ENCODE data around the gene MUSK.
"Not testable (repeated sequence)": the region's sequence is repeated elsewhere in the genome, so short reads cannot be mapped to it uniquely, and the experiment has no call there.

The MUSK gene

DNA sequence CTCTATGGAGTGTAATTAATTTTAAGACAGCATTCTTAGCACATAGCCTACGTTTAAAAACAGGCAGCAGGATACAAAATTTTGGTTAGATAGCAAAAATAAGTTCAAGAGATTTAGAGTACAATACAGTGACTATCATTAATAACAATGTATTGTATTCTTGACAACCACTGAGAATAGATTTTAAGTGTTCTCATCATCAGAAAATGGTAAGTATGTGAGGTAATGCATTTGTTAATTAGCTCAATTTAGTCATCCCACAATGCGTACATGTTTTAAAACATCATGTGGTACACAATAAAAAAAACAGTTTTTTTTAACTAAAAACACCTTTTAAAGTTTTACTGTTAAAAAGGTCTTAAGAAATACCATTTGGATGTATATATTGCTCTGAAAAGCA lies 94.2 kb downstream of the MUSK start:
- DNase-seq (ENCODE audit: low spot score), result no peak

DNA sequence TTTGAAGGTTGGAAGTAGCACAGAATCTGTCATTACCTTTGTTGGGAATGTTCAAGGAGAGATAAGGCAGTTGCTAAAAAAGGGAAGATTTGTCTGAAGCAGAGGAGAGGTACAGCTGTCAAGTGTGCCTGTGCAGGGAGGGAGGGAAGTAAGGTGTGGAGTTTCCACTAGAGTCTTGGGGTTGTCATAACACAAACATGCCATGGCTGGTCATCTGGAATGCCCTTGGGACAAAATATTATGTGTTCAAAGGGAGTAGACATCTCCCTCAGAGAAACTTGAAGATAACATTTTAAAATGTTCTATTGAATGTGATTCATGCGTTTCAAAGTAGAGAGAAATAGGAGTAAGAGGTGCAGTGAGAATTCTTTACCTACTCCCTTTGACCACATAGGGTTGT lies 95.0 kb downstream of the MUSK start:
- DNase-seq (ENCODE audit: low spot score), result no peak

DNA sequence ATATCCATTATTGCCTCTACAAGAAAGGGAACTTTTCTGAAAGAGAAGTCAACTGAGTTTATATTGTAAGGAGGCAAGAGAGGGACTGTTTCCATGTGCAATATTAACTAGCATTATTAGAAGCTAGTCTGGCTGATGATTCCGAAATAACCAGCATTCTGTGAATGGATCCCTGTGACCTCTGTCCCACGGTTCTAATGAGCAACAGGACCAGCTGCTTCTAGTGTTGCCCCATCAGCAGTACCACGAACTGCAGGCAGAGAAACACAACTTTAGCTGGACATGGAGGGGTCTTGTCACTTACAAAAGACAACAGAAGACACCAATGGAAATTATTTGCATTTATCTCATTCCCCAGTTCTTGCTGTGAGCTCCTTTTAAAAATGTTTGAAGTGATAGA lies 95.4 kb downstream of the MUSK start:
- no peak for DNase-seq (ENCODE audit: low spot score)

DNA sequence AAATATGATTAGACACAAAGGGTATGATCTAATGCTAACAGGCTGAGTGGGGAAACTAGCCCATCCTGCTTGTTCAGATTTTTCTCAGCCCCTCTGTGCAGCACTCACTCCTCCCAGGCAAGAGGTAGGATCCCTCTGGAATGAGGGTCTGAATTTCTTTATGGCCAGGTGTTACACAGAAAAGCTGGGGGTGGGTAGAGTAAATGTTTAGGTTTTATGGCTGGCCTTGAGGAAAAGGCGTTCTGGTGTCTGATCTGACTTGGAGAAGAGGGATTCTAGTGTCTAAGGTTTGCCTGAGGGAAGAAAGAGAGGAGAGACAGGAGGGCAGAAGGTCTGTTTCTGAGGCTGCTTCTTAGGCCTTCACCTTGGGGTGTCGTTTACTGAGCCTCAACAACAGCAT lies 97.3 kb downstream of the MUSK start:
- DNase-seq (ENCODE audit: low spot score), result no peak

DNA sequence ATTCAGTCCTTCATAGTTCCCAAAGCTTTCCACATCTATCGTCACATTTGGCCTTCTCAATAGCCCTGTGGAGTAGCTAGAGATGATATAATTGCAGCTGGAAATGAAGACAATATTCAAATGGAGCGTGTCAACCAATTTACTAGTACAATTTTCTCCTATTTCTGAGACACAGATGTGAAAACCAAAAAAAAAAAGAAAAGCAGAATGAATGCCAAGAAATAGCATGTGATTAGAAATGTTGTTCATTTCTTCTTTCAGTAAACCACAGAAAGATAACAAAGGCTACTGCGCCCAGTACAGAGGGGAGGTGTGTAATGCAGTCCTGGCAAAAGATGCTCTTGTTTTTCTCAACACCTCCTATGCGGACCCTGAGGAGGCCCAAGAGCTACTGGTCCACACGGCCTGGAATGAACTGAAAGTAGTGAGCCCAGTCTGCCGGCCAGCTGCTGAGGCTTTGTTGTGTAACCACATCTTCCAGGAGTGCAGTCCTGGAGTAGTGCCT lies 99.0 kb downstream of the MUSK start:
- peak; percentile 90 for DNase-seq (ENCODE audit: low spot score)

DNA sequence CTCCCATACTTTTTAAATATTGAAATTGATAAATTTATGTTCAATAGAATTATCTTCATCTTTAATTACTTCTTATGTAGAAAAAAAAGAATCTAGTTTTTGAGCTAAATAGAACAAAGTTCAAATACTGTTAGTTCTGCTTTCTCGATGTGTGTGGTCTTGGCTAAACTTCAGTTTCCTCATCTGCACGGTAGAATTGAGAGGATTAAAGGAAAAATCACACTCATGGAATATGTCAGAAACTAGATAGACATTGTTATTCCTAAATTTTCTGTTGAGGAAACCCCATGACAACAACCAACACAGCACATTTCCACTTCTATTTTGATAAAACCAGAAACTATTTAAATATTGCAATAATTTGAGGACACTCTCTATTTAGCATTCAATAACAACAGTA lies 100.3 kb downstream of the MUSK start:
- DNase-seq (ENCODE audit: low spot score), result no peak

DNA sequence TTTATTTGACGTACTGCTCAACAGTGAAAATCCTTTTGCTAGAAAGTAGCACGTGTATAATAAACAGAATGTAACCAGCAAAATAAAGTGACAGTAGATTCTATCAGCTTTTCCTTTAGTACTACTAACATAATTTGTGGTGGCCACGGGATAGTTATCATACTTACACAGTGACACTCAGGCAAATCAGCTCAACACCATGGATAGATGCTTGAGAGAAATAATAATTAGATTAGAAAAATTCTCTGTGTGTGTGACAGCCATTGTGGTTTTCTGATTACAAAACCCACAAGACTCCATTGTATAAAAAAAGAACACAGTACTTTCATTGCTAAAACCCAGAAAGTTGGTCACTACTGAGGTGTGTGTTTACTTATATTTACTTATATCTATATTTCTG lies 101.1 kb downstream of the MUSK start:
- no peak for DNase-seq (ENCODE audit: low spot score)

DNA sequence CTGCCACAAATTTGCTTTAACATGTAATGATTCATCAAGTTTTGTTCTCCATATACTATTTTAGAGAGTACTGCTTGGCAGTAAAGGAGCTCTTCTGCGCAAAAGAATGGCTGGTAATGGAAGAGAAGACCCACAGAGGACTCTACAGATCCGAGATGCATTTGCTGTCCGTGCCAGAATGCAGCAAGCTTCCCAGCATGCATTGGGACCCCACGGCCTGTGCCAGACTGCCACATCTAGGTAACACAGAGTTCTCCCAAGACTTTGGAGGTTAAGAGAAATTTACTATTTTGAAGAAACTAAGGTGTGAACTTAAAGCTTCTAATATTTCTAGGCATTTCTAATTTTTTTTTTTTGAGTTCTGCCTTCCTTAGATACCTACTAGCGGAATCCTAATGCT lies 107.1 kb downstream of the MUSK start:
- DNase-seq (ENCODE audit: low spot score), result no peak

DNA sequence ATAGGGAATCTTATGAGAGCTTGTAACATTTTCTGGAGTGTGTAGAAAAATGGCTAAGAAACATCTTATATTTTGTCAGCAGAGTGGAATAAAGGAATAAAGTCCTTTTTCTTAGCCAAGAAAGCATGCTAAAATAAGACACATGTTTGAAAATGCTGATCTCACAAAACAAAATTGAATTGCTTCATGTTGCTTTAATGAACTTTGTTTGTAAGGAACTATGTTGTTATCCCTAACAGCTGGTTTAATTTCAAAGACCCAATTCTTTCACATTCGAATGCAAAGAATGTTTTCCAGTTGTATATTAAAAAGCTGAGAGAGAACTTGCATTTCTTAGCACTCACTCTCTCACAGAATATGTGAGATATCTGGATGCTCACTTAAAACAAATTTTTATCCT lies 107.6 kb downstream of the MUSK start:
- peak; percentile 32 for DNase-seq (ENCODE audit: low spot score)

DNA sequence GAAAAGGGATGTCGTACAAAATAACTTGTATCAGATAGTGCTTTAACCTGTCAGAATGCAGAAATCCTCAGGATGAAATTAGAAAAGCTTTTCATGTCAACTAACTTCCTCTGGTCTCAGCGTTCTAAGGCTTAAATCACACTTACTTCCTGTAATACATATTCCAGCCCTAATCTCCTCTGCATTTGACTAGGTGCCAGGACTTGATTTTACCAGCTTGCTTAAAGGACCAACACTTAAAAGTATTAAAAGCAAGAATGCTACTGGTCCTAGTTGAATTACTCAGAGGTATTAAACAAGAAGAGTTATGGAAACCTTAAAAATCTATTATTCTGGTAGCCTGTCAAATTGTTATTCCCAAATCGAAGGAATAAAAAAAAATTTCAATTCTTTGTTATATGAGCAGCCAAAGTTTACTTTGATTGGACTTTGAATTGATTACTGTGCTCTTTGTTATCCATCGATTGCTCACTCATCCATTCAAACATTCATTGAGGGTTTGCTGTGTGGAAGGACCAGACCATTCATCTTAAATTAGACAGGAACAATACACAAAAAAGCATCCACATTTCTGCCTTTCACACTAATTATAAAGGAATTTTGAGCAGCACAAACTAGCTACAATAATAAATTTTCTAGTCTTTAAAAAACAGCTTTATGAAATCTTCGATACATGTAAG lies 108.7 kb downstream of the MUSK start:
- peak; percentile 55 for DNase-seq (ENCODE audit: low spot score)

DNA sequence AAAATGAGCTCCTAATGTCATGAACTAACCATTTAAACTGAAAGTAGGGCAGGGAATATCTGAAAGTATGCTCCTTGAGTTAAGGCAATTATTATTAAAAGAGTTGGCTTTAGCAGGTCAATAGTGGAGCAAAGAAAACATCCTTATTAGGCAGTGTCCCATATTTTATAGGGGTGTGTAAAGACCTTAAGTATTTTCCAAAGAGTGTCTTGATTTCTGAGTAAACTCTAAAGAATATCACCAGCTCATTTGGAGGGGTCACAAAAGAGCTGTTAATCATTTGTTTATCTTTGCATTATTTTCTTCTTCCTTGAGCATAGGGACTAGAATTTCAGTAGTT lies 109.3 kb downstream of the MUSK start:
- peak; percentile 55 for DNase-seq (ENCODE audit: low spot score)

DNA sequence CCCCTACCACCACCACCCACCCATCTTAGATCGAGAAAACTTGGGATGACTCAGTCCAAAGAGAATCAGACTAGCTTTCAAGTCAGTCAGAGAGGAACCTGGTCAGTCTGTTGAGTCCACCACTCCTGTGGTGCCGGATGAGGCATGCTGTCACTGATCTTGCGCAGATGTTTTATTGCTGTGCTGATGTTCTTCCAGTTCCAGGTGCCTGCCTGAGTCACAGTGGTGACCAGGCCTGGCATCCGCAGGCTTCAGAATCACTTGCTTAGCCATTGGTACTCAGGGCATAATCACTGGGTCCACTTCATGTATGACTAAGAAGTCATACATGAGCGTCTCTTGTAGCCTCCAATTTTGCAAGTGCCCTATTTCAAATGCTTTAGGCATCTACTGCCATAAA lies 114.1 kb downstream of the MUSK start:
- DNase-seq (ENCODE audit: low spot score), result no peak

DNA sequence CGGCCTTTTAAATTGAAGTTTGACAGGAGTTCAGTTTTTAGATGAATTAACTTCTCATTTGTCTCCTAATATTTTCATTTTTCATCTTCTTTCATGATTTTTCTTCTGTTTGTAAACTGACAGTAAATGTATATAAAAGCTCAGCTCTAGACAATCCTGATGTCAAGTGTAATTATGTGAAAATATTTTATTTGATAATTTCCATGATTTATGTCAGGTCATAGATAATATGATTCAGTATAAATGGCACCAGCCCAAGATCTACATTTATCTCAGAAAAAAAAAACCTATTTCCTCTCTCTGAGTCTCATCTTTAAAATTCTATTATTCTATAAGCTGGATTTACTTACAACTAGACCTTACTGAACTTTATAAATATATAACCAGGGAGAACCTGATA lies 115.7 kb downstream of the MUSK start:
- DNase-seq (ENCODE audit: low spot score), result no peak

DNA sequence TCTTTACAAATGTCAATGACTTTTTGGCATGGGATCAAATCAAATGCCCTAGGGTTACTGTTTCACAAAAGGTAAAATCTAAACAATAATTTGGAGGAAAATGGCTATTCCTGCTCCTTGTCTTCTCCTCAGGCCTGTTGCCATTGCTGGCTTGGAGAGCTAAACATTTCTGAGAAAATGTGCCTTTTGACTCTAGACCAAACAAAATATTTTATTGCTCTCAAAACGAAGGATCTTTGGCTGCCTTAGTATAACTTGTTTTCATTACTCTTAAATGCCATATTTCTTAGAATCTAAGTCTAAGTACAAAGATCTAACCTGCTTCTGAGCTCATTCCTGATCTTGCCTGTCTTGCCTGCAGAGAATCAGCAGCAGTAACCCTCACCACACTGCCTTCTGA lies 116.6 kb downstream of the MUSK start:
- DNase-seq (ENCODE audit: low spot score), result no peak

DNA sequence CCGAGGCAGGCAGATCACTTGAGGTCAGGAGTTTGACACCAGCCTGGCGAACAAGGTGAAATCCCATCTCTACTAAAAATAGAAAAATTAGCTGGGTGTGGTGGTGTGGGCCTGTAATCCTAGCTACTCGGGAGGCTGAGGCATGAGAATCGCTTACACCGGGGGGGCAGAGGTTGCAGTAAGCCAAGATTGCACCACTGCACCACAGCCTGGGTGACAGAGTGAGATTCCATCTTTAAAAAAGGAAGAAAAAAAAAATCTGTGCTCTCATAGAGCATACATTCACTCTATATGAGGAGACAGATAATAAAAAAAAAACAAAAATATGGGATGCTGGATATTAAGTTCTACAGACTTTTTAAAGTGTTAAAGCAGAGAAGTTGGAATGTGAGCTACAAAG lies 119.8 kb downstream of the MUSK start:
- not testable (repeated sequence) for DNase-seq (ENCODE audit: low spot score)

DNA sequence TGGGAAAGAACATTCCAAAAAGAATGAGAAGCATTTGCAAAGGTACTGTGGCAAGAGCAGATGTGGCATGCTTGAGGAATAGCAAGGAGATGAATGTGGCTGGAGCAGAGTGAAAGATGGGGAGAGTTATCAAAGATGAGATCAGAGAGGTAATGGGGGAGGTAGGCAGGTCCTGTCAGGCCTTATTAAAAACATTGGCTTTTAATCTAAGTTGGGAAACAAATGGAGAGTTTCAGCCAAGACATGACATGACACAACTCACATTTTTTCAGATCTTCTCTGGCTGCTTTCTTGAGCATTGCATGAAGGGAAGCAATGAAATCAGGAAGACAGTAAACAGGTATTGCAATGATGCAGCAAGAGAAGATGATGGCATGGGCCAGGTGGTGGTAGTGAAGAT lies 120.3 kb downstream of the MUSK start:
- DNase-seq (ENCODE audit: low spot score), result no peak

DNA sequence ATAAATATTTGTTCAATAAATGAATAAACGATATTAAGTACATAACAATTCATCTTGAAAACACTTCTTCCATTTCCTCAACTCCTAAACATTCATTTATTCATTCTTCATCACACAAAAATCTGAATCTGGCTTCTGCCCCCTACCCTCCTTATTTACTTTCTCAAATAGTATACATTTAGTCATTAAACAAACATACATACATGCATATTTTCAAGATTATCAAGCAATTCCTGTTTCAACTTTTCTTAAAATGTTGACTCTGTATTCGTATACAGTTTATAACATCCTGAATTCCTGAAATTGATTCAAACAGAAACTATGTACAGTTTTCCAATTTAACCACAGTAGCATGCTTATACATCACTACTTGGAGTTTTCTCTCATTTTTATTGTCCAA lies 129.0 kb downstream of the MUSK start:
- DNase-seq (ENCODE audit: low spot score), result no peak

DNA sequence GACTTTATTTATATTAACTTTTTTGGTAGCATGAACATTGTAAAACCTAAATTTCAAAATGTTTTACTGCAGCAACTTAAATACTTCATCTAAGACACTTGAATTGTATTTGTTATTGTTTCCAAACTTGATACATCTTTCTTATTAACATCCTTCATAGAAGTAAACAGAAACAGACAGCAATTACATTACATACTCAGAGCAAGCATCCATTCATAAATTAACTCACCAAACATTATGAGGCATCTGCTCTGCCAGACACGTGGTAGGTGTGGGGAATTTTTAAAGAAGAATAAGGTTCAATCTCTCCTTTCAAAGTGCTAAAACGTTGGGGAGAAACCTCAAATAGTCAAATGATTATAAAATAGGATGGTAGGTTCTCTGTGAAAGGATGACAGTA lies 130.8 kb downstream of the MUSK start:
- no peak for DNase-seq (ENCODE audit: low spot score)

DNA sequence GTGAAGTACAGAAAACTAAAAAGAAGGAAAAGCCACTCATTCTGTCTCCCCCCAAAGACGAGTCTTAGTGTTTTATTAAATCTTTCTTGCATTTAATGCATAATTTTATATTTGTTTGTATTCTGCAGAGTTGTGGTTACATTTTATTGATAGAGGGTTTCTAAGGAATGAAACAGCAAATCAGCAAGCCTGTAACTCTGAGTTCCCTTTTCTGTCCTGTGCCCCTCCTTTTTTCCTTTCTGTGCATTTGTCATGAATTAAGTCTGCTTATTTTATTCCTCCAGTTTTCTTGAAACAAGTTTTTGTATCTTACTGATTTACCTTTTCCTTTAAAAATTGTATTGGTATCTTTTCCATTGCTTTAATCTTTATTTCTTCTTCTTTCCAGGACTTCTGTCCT lies 132.8 kb downstream of the MUSK start:
- no peak for DNase-seq (ENCODE audit: low spot score)

DNA sequence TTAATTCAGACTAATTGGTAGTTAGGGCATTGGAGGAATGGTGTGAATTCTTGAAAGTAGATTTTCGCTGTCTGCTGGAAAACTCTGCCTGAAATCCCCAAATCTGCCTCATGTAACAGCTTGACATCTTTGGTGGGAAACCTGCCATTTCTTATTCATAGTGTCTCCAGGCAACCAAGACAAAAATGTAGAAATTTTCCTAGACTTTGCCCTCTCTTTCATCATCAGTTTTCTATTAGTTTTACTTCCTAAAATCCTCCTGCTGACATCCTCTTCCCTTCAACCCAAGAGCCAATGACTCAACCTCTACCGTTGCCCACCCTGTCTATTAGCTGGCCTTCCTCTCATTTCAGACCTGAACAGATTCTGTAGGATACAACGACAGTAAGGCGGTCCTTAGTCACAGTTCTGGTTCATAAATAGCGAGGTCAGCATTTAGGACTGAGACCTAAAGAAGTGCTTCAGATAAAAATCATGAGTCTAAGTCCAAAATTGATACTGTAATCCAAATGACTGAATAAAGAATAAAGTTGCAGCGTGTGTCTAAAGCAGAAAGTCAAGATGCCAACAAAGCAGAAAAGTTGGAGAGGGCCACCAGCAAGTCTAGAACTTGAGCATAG lies 133.9 kb downstream of the MUSK start:
- DNase-seq (ENCODE audit: low spot score), result peak; percentile 24

DNA sequence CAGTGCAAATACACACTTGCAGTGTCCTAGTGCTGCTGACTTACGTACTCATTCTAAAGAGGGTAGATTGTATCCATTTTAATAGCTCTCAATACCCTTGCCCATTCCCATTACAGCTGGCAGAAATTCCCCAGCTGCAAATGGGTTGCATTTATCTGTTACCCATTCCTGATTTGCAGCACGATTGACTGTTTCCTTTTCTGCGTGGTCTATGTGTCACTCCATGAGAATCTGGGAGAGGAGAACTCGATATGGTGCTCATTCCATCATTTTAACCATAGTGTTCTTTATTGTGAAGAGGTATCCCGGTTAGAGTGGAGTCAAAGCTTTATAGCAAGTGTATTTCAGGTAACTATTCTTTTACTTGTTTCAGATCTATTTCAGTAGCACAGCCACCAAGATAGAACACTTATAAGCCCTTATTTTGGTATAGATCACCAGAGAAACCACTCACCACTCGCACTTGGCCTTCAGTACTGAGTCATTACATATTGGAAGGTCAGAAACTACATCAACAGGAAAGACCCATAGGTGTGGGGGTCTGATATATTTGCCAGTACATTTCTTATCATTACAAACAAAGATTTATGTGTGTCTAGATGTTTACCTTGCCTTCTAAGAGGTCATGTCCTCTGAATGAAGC lies 139.5 kb downstream of the MUSK start:
- peak; percentile 11 for DNase-seq (ENCODE audit: low spot score)

DNA sequence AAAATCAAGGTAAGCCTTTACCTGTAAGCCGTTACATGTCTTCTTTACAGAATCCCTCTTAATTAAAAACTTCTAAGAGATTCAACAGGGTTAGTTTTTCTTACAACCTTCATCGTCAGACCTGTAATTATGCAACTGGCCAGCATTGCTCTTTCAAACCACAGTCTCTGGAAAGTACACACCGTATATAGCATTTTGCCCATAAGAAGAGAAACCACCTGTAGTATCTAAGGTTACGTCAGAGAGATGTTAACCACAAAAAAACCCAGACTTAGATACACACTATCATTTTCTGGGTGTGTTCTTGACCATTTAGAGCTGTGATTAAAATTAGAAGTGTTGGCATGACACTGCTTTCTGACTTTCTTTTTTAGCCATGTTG lies 140.0 kb downstream of the MUSK start:
- DNase-seq (ENCODE audit: low spot score), result no peak

DNA sequence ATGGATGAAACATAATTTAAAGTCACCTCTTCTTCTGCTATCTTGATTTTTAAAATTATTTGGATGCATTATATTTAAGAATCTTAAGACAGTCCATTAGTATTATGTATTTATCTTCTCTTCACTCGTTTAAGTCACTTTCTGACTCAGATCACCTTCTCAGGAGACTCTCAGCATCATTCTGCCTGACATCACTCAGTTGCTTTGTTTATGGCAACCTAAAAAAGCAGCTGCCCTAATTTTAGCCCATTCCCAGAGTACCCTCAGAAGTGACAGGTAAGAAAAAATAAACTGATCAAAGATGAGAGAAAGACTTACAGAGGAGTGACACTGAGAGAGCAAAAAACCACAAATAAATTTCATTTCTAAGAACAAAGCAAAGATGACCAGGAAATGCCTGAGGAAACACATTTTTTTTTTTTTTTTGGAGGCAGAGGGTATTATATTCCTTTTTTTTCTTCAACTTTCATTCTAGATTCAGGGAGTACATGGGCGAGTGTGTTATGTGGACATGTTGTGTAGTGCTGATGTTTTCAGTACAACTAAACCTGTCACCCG lies 140.5 kb downstream of the MUSK start:
- no peak for DNase-seq (ENCODE audit: low spot score)

Data from globus pallidus (tissue), 1 donor.